ENCODE data around the gene ZBTB49.
"Not testable (repeated sequence)": the region's sequence is repeated elsewhere in the genome, so short reads cannot be mapped to it uniquely, and the experiment has no call there.

The ZBTB49 gene

DNA sequence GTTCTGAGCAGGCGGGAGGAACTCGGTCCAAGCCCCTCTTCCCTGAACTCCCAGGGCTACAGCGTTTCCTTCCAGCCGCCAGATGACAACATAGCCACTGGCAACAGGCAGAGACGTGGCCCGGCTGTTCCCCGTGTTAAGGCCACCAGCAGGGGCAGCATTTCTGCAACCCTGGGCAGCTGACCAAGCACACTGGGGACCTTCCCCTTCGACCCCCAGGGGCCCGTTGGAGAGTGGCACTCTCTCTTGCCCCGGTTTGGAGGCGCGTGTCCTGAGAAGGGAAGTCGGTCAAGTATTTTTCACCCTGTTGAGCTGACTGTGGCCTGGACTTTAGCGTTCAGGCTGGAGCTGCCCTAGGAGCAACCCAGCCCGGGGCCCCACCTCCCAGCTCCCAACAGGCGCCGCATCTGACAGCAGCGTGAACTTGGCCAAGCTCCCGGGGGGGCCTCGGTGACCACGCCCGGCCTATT is 37.6 kb downstream of the ZBTB49 start:
- DNase-seq = no peak

DNA sequence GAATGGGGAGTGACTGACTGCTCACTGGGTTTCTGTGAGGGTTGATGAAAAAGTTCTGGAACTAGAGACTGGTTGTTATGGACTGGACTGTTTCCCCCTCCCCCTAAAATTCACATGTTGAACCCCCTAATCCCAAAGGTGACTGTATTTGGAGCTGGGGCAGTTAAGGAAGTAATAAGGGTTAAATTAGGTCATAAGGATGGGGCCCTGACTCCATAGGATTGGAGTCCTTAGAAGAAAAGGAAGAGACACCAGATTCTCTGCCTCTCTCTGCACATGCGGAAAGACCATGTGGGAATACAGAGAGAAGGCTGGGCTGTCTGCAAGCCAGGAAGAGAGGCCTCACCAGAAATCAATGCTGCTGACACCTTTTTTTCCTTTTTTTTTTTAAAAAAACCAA is 38.2 kb downstream of the ZBTB49 start:
- DNase-seq = no peak

DNA sequence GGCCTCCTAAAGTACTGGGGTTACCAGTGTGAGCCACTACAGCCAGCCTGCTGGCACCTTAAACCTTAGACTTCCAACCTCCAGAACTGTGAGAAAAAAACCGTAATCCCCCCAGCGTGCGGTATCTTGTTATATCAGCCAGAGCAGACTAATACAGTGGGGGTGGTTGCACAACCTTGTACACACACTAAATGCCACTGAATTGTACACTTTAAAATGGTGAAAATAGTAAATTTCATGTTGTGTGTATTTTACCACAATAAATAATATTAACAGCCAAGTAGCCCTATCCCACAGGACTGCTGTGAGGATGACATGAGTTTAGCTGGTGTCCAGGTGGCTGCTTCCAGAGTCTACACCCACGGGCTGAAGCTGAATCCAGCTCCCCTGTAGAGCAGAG is 38.8 kb downstream of the ZBTB49 start:
- no peak for DNase-seq

DNA sequence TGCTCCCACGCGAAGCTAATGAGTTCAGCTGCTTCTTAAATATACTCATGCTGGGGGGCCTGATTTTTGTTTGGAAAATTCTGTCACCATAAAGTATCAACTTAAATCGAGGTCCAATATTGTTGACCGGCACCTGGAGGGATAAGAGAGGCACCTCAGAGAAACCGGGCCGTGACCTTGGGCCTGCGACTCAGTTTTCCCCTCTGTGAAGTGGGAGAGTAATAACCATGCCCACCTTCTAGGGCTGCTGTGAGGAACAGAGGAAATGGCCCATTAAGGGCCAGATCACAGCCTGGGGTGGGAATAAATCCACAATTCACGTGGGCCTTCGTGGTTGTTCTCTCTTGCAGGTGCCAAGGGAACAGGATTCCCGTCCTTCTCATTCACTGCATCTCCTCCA is 39.4 kb downstream of the ZBTB49 start:
- no peak for DNase-seq

GRCh38 chr4:4330794-4331193 is 40.7 kb downstream of the ZBTB49 start:
- DNase-seq = no peak

DNA sequence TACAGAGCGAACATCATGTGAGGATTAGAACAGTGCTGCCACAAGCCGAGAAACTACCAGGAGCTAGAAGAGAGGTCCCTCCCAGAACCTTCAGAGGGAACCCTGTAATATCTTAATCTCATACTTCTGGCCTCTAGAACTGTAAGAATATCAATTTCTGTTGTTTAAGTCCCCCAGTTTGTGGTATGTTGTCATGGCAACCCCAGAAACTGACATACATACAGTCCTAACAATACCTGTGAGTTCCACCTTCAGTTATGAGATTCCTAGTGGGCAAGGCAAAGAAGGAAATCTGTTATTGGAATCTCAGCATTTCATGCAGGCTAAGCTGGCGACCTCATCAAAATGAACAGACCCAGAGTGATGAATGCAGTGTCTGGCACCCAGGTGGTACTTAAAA is 42.5 kb downstream of the ZBTB49 start:
- DNase-seq = no peak

GRCh38 chr4:4333265-4333706 is 43.2 kb downstream of the ZBTB49 start:
- no peak for DNase-seq

- DNase-seq = no peak
Measured at GRCh38 chr4:4334798-4335520, 44.9 kb downstream of the ZBTB49 start.

DNA sequence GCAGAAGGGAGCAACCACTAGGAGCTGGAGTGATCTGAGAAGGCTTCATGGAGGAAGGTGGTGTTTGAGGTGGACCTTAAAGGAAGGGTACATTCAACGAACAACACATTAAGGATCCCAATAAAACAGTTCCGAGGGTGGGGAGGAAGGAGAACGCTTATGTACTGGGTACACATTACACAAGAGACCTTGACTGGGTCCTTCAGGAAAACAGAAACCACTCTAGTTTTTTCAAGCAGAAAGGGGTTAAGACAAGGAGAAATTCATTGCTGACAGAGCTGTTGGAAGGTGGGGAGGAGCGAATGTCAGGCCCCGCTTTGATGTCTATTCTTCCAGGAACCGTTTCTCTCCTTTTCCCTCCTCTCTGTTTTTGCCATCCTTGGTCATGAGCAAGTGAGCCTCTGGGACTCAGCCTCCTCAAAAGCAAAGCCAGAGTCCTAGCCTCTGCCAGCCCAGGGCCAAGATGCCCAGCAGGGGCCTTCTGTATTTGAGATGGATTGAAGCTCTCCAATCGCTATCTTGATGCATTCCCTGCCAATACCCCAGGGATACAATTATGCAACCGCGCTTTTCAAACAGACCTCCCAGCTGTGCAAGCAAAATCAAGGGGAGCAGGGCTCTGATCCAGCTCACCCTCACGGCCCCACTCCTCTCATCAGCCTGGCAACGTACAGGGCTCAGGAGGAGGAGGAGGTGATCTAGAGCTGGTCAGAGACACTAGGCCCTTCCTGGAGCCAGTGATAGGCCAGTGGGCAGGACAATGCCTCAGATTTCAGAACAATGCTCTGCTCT is 48.4 kb downstream of the ZBTB49 start:
- DNase-seq = no peak

DNA sequence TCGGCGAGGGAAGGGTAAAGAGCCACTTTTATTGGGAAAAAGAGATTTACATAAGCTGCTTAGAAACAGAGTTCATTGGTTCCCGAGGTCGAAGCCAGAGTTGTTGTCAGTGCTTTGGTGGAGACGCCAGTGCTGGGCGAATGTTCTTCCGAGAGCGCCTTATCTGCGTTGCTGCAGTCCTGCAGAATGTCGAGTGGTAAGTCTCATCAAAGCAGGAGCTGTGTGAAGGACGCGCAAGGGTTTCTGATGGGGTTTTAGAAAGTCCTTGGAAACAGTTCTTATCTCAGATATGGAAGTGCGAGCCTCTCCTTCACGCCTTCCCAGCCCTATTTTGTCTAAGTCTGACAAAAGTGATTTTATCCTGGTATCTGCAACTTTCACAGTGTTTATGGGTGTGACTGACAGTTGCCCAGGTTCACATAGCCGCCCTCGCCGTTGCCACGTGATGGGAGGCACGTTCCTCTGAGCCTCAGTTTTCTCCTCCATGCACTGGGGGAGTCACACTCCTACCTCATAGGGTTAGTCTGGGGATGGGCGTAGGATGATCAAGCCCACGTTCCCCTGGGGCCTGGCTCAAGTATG is 49.5 kb downstream of the ZBTB49 start:
- no peak for DNase-seq

DNA sequence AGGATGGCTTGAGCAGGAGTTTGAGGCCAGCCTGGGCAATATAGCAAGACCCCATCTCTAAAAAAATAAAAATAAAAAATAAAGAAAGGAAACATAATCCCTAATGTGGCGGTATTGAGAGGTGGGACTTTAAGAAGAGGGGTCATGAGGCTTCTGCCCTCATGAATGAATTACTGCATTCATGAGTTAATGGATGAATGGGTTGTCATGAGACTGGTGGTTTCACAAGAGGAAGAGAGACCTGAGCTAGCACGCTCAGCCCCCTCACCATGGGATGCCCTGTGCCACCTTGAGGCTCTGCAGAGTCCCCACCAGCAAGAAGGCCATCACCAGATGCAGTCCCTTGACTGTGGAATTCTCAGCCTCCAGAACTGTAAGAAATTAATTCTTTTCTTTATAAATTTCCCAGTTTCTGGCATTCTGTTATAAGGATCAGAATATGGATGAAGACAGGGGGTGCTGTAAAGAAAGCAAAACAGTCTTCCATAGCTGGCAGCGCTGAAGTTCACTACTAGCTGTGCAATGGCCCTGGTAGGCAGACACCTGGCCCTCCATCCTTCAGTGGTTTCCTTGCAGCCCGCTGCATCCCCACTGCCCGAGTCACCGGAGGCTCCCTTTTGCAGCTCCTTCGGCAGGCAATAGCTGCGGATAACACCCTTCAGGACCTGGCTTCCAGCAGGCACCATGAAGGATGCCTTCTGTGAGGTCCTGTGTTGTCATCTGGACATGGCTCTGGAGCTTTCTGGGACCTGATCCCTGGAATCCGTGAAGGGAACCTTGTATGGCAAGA is 52.0 kb downstream of the ZBTB49 start:
- DNase-seq = no peak

- no peak for DNase-seq
Measured at GRCh38 chr4:4343038-4343437, 53.0 kb downstream of the ZBTB49 start.

DNA sequence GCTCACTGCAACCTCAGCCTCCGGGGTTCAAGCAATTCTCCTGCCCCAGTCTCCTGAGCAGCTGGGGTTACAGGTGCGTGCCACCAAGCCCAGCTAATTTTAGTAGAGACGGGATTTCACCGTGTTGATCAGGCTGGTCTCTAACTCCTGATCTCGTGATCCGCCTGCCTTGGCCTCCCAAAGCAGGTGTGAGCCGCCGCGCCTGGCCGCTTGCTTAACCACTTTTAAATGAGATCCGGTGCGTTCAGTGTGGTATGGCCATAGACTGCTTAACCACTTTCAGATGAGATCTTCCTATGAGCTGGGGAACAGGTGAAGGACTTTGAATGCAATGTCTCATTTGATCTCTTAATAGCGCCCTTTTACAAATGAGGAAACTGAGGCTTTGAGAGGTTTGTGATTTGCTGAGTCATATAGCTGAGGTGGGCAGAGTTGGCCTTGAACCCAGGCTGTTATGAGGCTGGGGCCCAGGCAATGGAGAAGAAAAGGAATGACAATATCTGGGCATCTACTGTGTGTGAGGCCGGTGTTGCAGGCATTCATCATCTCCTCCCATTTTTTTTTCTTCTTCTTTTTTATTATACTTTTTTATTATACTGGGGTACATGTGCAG is 55.0 kb downstream of the ZBTB49 start:
- no peak for DNase-seq

DNA sequence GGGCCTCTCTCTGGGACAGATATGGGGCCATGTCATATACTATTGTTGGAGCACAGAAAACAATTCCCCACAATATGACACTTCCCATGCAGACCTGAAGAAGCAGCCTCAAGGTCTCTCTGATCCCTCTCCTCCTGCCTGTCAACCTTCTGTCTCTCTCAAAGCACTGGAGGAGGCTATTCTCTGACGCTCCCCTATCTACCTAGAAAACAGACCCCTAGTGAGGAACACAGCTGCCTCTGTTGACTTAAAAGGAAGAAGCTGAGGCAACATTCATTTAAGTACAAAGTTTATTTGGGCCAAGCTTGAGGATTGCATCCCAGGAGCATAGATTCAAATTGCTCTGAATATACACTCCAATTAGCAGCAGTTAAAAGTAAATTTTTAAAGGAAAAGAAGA is 57.5 kb downstream of the ZBTB49 start:
- DNase-seq = no peak

DNA sequence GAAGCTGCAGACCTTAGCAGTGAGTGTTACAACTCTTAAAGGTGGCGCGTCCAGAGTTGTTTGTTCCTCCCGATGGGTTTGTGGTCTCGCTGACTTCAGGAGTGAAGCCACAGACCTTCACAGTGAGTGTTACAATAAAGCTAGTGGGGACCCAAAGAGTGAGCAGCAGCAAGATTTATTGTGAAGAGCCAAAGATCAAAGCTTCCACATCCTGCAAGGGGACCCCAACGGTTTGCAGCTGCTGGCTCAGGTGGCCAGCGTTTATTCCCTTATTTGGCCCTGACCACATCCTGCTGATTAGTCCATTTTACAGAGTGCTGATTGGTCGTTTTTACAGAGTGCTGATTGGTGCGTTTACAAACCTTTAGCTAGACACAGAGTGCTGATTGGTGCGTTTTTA is 58.5 kb downstream of the ZBTB49 start:
- DNase-seq = not testable (repeated sequence)

DNA sequence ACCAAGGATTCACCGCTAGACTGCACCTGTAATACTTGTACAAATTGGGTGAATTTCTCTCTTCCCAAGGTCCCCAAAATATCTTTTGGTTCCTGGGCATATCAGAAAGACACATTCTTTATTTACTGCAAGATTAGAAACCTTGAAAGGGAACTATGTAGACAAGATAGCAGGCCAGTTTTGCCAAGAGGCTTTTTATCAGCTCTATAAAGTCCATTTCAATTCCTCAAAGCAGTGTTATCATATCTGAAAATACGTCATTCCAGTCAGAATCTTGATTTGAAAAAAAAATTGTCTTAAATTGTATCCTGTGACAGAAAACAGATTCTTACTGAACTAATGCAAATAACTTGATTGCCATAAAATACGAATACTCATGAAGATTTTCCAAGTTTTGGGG is 59.8 kb downstream of the ZBTB49 start:
- no peak for DNase-seq

- DNase-seq = no peak
Measured at GRCh38 chr4:4350909-4351308, 60.9 kb downstream of the ZBTB49 start.

DNA sequence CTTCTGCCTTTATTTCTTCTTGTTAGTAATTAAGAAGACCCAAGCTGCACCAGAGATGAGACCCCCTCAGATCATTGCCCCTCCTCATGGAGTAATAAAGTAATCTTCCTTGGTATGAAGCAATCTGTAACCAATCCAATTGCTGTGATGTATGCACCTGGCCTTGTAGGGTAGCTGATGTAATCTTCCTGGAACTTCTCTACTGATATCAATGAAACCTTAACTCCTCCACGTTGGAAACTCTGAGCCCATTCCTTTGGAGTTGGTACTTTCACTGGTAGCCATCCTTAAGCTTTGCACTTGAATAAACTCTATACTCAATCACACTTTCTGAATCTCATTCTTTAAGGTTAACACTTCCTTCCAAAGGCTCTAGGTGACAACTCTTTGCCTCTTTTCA is 65.3 kb downstream of the ZBTB49 start:
- DNase-seq = no peak

DNA sequence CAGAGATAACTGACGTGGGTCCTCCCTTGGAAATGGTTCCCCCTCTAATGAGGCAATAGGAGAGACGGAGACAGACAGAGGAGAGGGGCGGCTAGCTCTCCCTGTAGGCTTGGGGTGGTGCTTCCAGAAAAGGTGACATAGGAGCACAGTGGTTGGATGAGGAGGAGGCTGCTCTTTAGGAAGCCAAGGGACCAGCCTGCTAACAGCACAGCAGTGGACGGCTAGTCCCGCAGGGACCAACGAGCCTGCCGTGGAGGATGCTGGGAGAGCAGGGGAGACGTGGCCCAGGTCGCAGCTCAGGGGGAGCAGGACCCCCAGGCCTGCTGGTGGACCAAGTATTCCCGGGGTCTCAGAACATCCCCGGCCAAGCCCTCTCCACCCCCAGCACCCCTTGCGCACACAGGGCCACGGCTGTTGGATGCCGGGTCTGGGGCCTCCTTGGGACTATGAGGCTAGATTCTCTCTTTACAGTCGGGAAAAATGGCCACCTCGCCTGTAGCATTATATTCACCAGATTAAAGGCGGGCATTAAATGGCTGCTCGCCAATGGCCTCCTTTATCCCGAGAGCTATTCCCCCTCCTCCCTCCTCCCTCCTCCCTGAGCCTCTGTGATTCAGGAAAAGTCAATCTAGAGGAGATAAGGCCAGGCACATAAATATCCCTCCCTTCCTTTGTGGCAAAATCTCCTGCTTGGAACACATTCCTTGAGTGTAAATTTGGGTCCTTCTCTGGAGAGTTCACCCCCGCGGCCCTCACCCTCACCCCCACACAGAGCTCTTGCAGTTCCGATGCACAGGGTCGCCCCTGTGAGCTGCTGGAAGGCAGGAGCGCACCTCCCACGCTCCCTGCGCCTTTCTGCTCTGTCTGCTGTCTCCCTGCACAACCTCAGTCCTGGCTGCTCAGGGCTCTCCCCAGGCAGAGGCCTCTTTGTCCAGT is 66.3 kb downstream of the ZBTB49 start:
- no peak for DNase-seq

GRCh38 chr4:4358093-4358854 is 68.2 kb downstream of the ZBTB49 start:
- DNase-seq = no peak

DNA sequence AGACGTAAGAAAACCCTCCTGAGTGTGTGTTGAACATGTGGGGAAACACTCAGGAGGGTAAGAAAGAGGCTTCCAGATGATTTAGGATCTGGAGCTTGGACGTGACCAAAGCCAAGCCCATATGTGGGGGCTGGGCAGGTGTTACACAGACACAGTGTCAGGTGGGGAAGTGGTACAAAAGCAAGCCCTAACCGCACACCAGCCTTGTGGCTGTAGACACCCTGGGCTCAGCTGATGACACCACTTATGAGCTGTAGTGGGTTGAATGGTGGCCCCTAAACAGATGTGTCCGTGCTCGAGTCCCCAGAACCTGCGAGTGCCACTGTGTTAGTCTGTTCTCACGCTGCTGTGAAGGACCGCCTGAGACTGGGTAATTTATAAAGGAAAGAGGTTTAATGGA is 71.8 kb downstream of the ZBTB49 start:
- DNase-seq = no peak

Data from NCI-H2107 (cell line).